Stomach (tissue), 4 donors: ENCODE results near the gene CAMKK1.

Source experiments
- POLR2A ChIP-seq, 4 donors: fragments of 450-650 bp; IDR thresholded peaks; one replicate each; pipeline ENCODE4 v1.6.1; 2016; ENCODE audit warnings: antibody characterized with exemption in 4 of 4, control low read depth in 2 of 4, mild to moderate bottlenecking in 1 of 4, moderate library complexity in 1 of 4
- TF ChIP-seq, protein P1 (sequence below), 7 experiments: fragments of 450-650 bp in 4 of 7; fragments of 200-600 bp in 3 of 7; sonication (generic) in 3 of 7; IDR thresholded peaks; one replicate each; pipeline ENCODE4 v1.5.1; 2016 to 2019; ENCODE audit warnings: antibody characterized with exemption in 7 of 7, control low read depth in 2 of 7, mild to moderate bottlenecking in 1 of 7

DNA sequence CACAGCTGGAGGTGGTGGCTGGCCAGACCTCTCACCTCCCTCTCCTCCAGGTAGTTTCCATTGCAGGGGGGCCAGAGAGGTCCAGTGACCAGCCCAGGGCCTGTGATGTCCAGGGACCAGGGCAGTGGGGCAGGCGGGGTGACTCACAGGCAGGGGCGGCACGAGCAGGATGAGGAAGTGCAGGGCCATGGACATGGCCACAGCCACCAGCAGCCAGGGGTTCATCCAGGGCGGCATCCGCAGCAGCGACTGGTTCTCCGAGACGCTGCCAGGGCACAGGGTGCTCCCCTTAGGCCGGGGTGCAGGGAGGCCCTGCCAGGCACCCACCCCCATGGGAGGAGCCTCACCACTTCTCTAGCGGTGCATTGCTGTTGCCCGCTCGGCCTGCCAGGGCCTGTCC is 36.3 kb upstream of the CAMKK1 start:
- TF ChIP-seq, protein P1, sequence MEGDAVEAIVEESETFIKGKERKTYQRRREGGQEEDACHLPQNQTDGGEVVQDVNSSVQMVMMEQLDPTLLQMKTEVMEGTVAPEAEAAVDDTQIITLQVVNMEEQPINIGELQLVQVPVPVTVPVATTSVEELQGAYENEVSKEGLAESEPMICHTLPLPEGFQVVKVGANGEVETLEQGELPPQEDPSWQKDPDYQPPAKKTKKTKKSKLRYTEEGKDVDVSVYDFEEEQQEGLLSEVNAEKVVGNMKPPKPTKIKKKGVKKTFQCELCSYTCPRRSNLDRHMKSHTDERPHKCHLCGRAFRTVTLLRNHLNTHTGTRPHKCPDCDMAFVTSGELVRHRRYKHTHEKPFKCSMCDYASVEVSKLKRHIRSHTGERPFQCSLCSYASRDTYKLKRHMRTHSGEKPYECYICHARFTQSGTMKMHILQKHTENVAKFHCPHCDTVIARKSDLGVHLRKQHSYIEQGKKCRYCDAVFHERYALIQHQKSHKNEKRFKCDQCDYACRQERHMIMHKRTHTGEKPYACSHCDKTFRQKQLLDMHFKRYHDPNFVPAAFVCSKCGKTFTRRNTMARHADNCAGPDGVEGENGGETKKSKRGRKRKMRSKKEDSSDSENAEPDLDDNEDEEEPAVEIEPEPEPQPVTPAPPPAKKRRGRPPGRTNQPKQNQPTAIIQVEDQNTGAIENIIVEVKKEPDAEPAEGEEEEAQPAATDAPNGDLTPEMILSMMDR (IDR thresholded peaks at IDR 0.05), result no peak
- no peak for TF ChIP-seq POLR2A (IDR thresholded peaks at IDR 0.05)
